HG02970 (cell line): ENCODE data around the gene COL28A1.
"Not testable (repeated sequence)": the region's sequence is repeated elsewhere in the genome, so short reads cannot be mapped to it uniquely, and the experiment has no call there.

Source experiments
- ATAC-seq: cut with Tn5 transposase; IDR thresholded peaks from one replicate; pipeline ENCODE4 v1.9.1; 2021; ENCODE audit warnings: mild to moderate bottlenecking, moderate library complexity, moderate number of reproducible peaks; ENCODE audit not compliant: unreplicated experiment, low FRiP score

Gene COL28A1

GRCh38 chr7:7424151-7424873, 111.4 kb downstream of the COL28A1 start:
- no peak for ATAC-seq

- no peak for ATAC-seq
Observed at GRCh38 chr7:7422641-7423040, 113.0 kb downstream of the COL28A1 start.

- no peak for ATAC-seq
Observed at GRCh38 chr7:7421826-7422225, 113.8 kb downstream of the COL28A1 start.

- ATAC-seq, result no peak
Observed at GRCh38 chr7:7418997-7419396, 116.7 kb downstream of the COL28A1 start.

GRCh38 chr7:7417851-7418250, 117.8 kb downstream of the COL28A1 start:
- no peak for ATAC-seq

GRCh38 chr7:7417414-7417813, 118.3 kb downstream of the COL28A1 start:
- ATAC-seq, result no peak

GRCh38 chr7:7416031-7416858, 119.4 kb downstream of the COL28A1 start:
- ATAC-seq, result no peak

- no peak for ATAC-seq
Observed at GRCh38 chr7:7414791-7415603, 120.7 kb downstream of the COL28A1 start.

- no peak for ATAC-seq
Observed at GRCh38 chr7:7408001-7408770, 127.5 kb downstream of the COL28A1 start.

GRCh38 chr7:7405461-7405860, 130.2 kb downstream of the COL28A1 start:
- no peak for ATAC-seq

- ATAC-seq, result no peak
Observed at GRCh38 chr7:7399707-7400106, 136.0 kb downstream of the COL28A1 start.

- no peak for ATAC-seq
Observed at GRCh38 chr7:7395785-7396184, 139.9 kb downstream of the COL28A1 start.

GRCh38 chr7:7388164-7388563, 147.5 kb downstream of the COL28A1 start:
- not testable (repeated sequence) for ATAC-seq

GRCh38 chr7:7385421-7385820, 150.3 kb downstream of the COL28A1 start:
- no peak for ATAC-seq

GRCh38 chr7:7384228-7384627, 151.4 kb downstream of the COL28A1 start:
- ATAC-seq, result no peak

- ATAC-seq, result no peak
Observed at GRCh38 chr7:7375538-7375937, 160.1 kb downstream of the COL28A1 start.

- no peak for ATAC-seq
Observed at GRCh38 chr7:7370076-7370475, 165.6 kb downstream of the COL28A1 start.

GRCh38 chr7:7369134-7369533, 166.5 kb downstream of the COL28A1 start:
- ATAC-seq, result no peak

- ATAC-seq, result no peak
Observed at GRCh38 chr7:7354674-7355073, 181.0 kb downstream of the COL28A1 start.

- no peak for ATAC-seq
Observed at GRCh38 chr7:7352845-7353244, 182.8 kb downstream of the COL28A1 start.
